ENCODE results near the gene MMP24.

- TF ChIP-seq CTCF (conservative IDR thresholded peaks at IDR 0.05; ENCODE audit: low read length): peak; percentile 27; the same call in 1 of the 2 replicates
- no peak for TF ChIP-seq EZH2phosphoT487 (IDR thresholded peaks at IDR 0.05; ENCODE audit: borderline replicate concordance, low read depth, low read length)
Measured at GRCh38 chr20:35264755-35265154, 38.3 kb downstream of the MMP24 start.
